Right ventricle myocardium superior (tissue), 1 donor: ENCODE data around the gene USP6NL. TPM values are rescaled to one million over a fixed set of nuclear protein-coding genes. Genes with fewer than 3 reads are reported as not detected.
A peak's percentile ranks its signal among the peaks of the same experiment; 100 is the strongest.

Experiments used
- ATAC-seq: fragments of 200-7000 bp; cut with Tn5 transposase; one replicate; pipeline ENCODE4 v1.9.1; 2020; ENCODE audit warnings: mild to moderate bottlenecking; ENCODE audit not compliant: poor library complexity
- DNase-seq: peaks from one replicate; pipeline ENCODE4 v3.0.0-alpha.2; 2020
- intact Hi-C: fragments of 100-400 bp; cut with DNase I; formaldehyde crosslinking; loops from one replicate; pipeline ENCODE4 v1.11.2; 2022
- total RNA-seq: library from RNA; stranded (reverse); fragmentation: NEBNext Ultra II Directional; extraction: Animal tissue kit (Norgen Biotek cat#: 25700); gene quantifications from one replicate; pipeline ENCODE4 v1.2.1, GENCODE V29; 2021
- donor health status: DM: no; HTN: yes; CAD: no; lungs with severe emphysema.

Gene USP6NL
- total RNA-seq, 1 donor from 2014 or later = 5.2 TPM

DNA sequence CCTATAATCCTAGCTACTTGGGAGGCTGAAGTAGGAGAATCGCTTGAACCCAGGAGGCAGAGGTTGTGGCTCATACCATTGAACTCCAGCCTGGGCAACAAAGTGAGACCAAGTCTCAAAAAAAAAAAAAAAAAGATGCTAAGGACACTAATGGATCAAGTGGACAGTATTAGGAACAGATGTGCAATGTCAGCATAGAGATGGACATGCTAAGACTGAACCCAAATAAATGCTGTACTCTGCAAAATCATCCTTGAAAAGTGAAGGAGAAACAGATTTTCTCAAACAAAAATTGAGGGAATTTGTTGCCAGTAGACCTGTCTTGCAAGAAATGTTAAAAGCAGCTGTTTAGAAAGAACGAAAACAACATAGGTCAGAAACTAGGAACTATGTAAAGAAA, 194.5 kb downstream of the USP6NL start:
- DNase-seq (no peak), ATAC-seq (no peak)
- intact Hi-C loops = no loop called here

DNA sequence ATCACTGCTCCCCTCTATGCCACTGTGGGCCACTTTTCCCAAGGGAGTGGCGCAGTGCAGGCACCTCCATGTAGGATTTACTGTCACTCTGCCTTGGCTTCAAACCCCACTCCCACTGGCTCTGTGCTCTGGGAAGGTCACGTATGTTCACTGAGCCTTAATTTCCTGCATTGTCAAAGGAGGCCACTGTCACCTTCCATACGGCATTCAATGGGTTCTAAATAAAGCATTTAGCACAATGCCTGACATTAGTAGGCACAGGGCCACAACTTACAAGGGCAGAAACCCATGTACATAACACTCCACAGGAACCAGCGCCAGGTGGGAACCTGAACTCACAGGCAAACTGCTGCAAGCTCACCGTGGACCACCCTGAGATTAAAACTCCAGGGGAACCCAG, 196.4 kb downstream of the USP6NL start:
- peak; percentile 75 for ATAC-seq
- intact Hi-C loops = no loop called here
- DNase-seq = no peak

DNA sequence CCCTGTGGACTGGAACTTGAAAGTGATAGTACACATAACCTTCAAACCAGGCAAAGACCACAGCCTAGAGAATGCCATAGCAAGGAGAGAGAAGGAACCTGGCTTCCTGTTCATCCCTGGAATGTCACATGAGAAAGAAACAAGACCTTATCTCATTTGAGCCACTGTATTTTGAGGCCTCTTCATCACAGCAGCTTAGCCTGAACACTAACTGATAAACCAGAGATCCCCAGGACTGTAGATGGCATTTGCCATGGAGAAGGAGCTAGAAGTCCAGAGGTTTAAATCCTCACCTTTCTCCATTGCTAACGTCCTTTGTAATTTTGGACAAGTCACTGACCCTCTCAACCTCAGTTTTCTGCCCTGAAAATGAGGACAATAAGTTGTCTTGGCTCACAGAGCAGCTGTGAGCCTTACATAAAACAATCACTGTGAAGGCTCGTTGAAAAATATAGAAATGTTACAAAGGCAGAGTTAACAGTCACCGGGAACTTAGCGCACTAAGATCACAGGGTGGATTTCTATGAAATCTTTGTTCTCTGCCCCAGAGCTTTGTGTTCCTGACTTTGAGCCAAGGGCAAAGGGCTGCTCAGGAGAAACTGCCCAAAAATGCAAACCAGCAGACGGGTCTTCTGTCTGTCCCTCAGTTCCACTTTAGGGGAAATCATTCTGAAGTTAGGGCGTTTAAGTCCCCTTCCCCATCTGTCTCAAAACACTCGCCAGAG, 197.0 kb downstream of the USP6NL start:
- no peak for ATAC-seq
- intact Hi-C loops = no loop called here
- DNase-seq = no peak

GRCh38 chr10:11411926-11412545, 199.4 kb downstream of the USP6NL start:
- ATAC-seq (no peak), DNase-seq (no peak)
- intact Hi-C loops = no loop called here

- intact Hi-C loops = no loop called here
- ATAC-seq (no peak), DNase-seq (no peak)
Observed at GRCh38 chr10:11409357-11409756, 202.1 kb downstream of the USP6NL start.

DNA sequence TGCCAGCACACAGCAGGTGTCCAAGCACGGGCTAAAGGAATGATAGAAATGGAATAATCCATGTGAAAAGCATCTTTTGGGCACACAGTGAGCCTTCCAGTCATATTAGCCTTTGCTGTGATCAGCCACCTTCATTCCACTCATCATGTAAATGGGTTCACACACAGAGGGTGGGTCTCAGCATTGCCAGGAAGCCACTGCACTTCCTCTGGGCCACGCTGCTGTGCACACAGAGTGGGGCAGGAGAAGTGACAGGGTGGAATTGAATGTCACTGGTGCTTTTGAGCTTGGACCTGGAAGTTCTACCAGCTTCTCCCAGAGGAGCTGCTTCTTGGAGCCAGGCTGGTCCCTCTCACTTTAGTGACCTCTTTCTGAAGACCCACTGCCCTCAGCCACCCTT, 203.5 kb downstream of the USP6NL start:
- ATAC-seq (no peak), DNase-seq (no peak)
- intact Hi-C loops = no loop called here

- DNase-seq (no peak), ATAC-seq (no peak)
- intact Hi-C loops = no loop called here
Observed at GRCh38 chr10:11406746-11407145, 204.7 kb downstream of the USP6NL start.

DNA sequence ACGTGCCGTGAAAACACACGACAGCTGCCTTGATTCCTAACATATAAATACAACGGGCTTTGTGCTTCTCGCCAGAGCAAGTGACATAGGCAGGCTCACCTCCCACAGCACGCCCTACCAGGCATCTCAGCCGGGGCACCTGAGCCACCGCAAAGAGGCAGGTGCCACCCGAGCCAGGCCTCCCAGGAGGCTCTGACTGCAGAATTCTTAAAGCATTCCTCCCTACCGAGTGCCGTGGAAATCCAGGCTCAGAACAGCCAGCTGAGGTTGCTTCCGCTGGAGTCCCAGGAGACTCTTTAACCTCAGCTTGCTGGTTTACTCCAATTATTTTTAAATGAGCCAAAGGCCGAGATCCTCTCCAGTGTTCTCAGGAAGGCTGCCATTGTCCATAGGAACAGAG, 206.5 kb downstream of the USP6NL start:
- DNase-seq = no peak

More for the DNA sequence above, 206.5 kb downstream of the USP6NL start:
- intact Hi-C loops = no loop called here
- peak; percentile 34 for ATAC-seq

Other genes starting within 250 kb of the USP6NL start
- gene ECHDC3, start 130.7 kb upstream of the USP6NL start, total RNA-seq = 105 TPM
- gene PROSER2, start 211.7 kb upstream of the USP6NL start, total RNA-seq = 0.97 TPM